PC-3 (cell line): ENCODE data around the gene TTBK2. TPM values are rescaled to one million over a fixed set of nuclear protein-coding genes. Genes with fewer than 3 reads are reported as not detected.

ENCODE experiments used
- ATAC-seq: fragments of 200-7000 bp; cut with Tn5 transposase; 2 replicates; pipeline ENCODE4 v1.9.1; 2020; ENCODE audit warnings: mild to moderate bottlenecking, moderate library complexity
- BruUV-seq: library from RNA; stranded (reverse); fragments of 400-500 nt; replicated peaks from 2 replicates; lab custom pipeline; 2021; lab: Mats Ljungman, UMichigan
- CTCF ChIA-PET: fragments of 300-600 bp; sonication (Branson Sonifier 250); formaldehyde crosslinking; loops from one replicate; lab custom pipeline; 2022; ENCODE audit warnings: antibody characterized with exemption; lab: Charles Lee
- POLR2A ChIA-PET: fragments of 300-600 bp; sonication (Branson Sonifier 250); formaldehyde crosslinking; loops from one replicate; lab custom pipeline; 2022; ENCODE audit warnings: antibody characterized with exemption; ENCODE audit not compliant: unreplicated experiment; lab: Charles Lee
- DNase-seq: peaks from one replicate; pipeline ENCODE4 v3.0.0-alpha.2; 2015
- H2AFZ ChIP-seq: fragments of 300-600 bp; sonication (generic); 2 replicates; pipeline ENCODE4 v1.6.0; 2016; ENCODE audit warnings: antibody characterized with exemption, low read length
- H3F3A ChIP-seq: fragments of 300-600 bp; sonication (generic); one replicate; pipeline ENCODE4 v1.6.0; 2017; ENCODE audit warnings: antibody characterized with exemption, low read length, control low read depth, mild to moderate bottlenecking; ENCODE audit not compliant: unreplicated experiment
- H3K27ac ChIP-seq: fragments of 300-600 bp; sonication (generic); 2 replicates; pipeline ENCODE4 v1.5.1; 2016; ENCODE audit warnings: mild to moderate bottlenecking, low read length
- H3K27me3 ChIP-seq: fragments of 300-600 bp; sonication (generic); 2 replicates; pipeline ENCODE4 v1.6.1; 2016; ENCODE audit warnings: low read length, mixed read lengths
- H3K36me3 ChIP-seq: fragments of 300-600 bp; sonication (generic); 2 replicates; pipeline ENCODE4 v1.6.1; 2016; ENCODE audit warnings: low read depth, mixed run types, low read length, mixed read lengths
- H3K4me1 ChIP-seq: fragments of 300-600 bp; sonication (generic); 2 replicates; pipeline ENCODE4 v1.5.1; 2016; ENCODE audit warnings: low read length; ENCODE audit not compliant: insufficient read depth
- H3K4me2 ChIP-seq: fragments of 300-600 bp; sonication (generic); 2 replicates; pipeline ENCODE4 v1.6.0; 2016; ENCODE audit warnings: low read length
- H3K4me3 ChIP-seq: fragments of 300-600 bp; sonication (generic); 2 replicates; pipeline ENCODE4 v1.5.1; 2016; ENCODE audit warnings: mild to moderate bottlenecking, low read length, mixed read lengths
- H3K79me2 ChIP-seq: fragments of 300-600 bp; sonication (generic); 2 replicates; pipeline ENCODE4 v1.6.1; 2017; ENCODE audit warnings: low read length, mixed read lengths
- H3K9ac ChIP-seq: fragments of 300-600 bp; sonication (generic); 2 replicates; pipeline ENCODE4 v1.6.0; 2016; ENCODE audit warnings: mild to moderate bottlenecking, low read length
- H3K9me2 ChIP-seq: fragments of 300-600 bp; sonication (generic); replicated peaks from 2 replicates; pipeline ENCODE4 v1.6.1; 2016; ENCODE audit warnings: mixed run types, low read length, mixed read lengths
- H3K9me3 ChIP-seq: fragments of 300-600 bp; sonication (generic); 2 replicates; pipeline ENCODE4 v1.6.1; 2016; ENCODE audit warnings: low read length, mixed read lengths
- H4K20me1 ChIP-seq: fragments of 300-600 bp; sonication (generic); 2 replicates; pipeline ENCODE4 v1.6.1; 2016; ENCODE audit warnings: low read length, mixed read lengths
- CTCF ChIP-seq: fragments of 300-600 bp; sonication (generic); conservative IDR thresholded peaks from 2 replicates; pipeline ENCODE4 v1.5.1; 2017; ENCODE audit warnings: antibody characterized with exemption, low read depth, mild to moderate bottlenecking, low read length
- EZH2 ChIP-seq: fragments of 300-600 bp; sonication (generic); IDR thresholded peaks from one replicate; pipeline ENCODE4 v1.6.1; 2017; ENCODE audit warnings: antibody characterized with exemption, mild to moderate bottlenecking, low read length; ENCODE audit not compliant: unreplicated experiment
- EZH2phosphoT487 ChIP-seq: fragments of 300-600 bp; sonication (generic); IDR thresholded peaks from 2 replicates; pipeline ENCODE4 v1.6.1; 2018; ENCODE audit warnings: mild to moderate bottlenecking, antibody characterized with exemption, low read length, borderline replicate concordance
- intact Hi-C: fragments of 100-400 bp; cut with micrococcal nuclease; formaldehyde crosslinking; loops from 2 replicates; pipeline ENCODE4 v1.9.0; 2023
- total RNA-seq: library from RNA; depleted of rRNA; stranded (reverse); fragments of >200 nt; gene quantifications from 2 replicates; pipeline ENCODE4 v1.2.3, GENCODE V29; 2014

The TTBK2 gene
- total RNA-seq, 1 experiment from 2014 or later = 3.5 TPM

GRCh38 chr15:42704492-42704926, 216.1 kb downstream of the TTBK2 start:
- no TSS peak for BruUV-seq
- peaks cover 7% of the 10 kb centered on the region; the same call in 1 of the 2 replicates for H3K36me3 ChIP-seq
- no peaks in the 10 kb centered on the region for H3K27me3 ChIP-seq
- CTCF ChIA-PET = no interaction called here
- H3K79me2 ChIP-seq = no peaks in the 10 kb centered on the region
- H3K9me2 ChIP-seq = no peaks in the 10 kb centered on the region
- no peaks in the 10 kb centered on the region for H3F3A ChIP-seq
- peaks cover 22% of the 10 kb centered on the region for H3K4me1 ChIP-seq
- POLR2A ChIA-PET = no interaction called here
- H4K20me1 ChIP-seq = no peaks in the 10 kb centered on the region
- no peak overlapping the region for H3K4me3 ChIP-seq
- 0 out of 2 replicates have a peak overlapping the region, but pooled peaks have one; percentile 27 for H2AFZ ChIP-seq
- peak; percentile 97 for TF ChIP-seq CTCF
- TF ChIP-seq EZH2 = no peak
- no peak overlapping the region for H3K4me2 ChIP-seq
- ATAC-seq (peak; percentile 94), DNase-seq (peak; percentile 90)
- no peak overlapping the region for H3K27ac ChIP-seq
- intact Hi-C loops = loop anchor here (1.0 to 10.0 kb wide), 3 partner anchors 19 to 480 kb away; partner anchors contain the start of gene CCNDBP1
- H3K9ac ChIP-seq = no peak overlapping the region
- H3K9me3 ChIP-seq = no peaks in the 10 kb centered on the region

- BruUV-seq = no TSS peak
- no peaks in the 10 kb centered on the region for H4K20me1 ChIP-seq
- H3K4me3 ChIP-seq = no peak overlapping the region
- H3K27me3 ChIP-seq = no peaks in the 10 kb centered on the region
- TF ChIP-seq EZH2phosphoT487 (no peak), CTCF (no peak), EZH2 (no peak)
- ChIA-PET POLR2A (no interaction called here), CTCF (no interaction called here)
- H3F3A ChIP-seq = no peaks in the 10 kb centered on the region
- no peaks in the 10 kb centered on the region for H3K4me1 ChIP-seq
- no peak overlapping the region for H3K9ac ChIP-seq
- H2AFZ ChIP-seq = no peak overlapping the region
- no peak overlapping the region for H3K27ac ChIP-seq
- no peaks in the 10 kb centered on the region for H3K9me3 ChIP-seq
- intact Hi-C loops = no loop called here
- H3K36me3 ChIP-seq = peaks cover 7% of the 10 kb centered on the region; the same call in 1 of the 2 replicates
- no peak overlapping the region for H3K4me2 ChIP-seq
- H3K79me2 ChIP-seq = no peaks in the 10 kb centered on the region
- no peak for ATAC-seq
- H3K9me2 ChIP-seq = no peaks in the 10 kb centered on the region
- no peak for DNase-seq
Measured at GRCh38 chr15:42696626-42697025, 224.0 kb downstream of the TTBK2 start.

GRCh38 chr15:42695527-42696071, 225.0 kb downstream of the TTBK2 start:
- Histone ChIP-seq H3F3A (no peaks in the 10 kb centered on the region), H4K20me1 (no peaks in the 10 kb centered on the region), H3K4me2 (no peak overlapping the region), H3K27me3 (no peaks in the 10 kb centered on the region), H3K4me3 (no peak overlapping the region), H3K27ac (no peak overlapping the region), H3K9ac (no peak overlapping the region), H3K4me1 (no peaks in the 10 kb centered on the region), H3K9me2 (no peaks in the 10 kb centered on the region), H2AFZ (no peak overlapping the region), H3K36me3 (0 out of 2 replicates have a peak, but pooled peaks cover 4% of the 10 kb centered on the region), H3K9me3 (no peaks in the 10 kb centered on the region), H3K79me2 (no peaks in the 10 kb centered on the region)
- CTCF ChIA-PET = no interaction called here
- POLR2A ChIA-PET = no interaction called here
- ATAC-seq = no peak
- intact Hi-C loops = no loop called here
- TF ChIP-seq CTCF (no peak), EZH2phosphoT487 (no peak), EZH2 (no peak)
- no peak for DNase-seq
- no TSS peak for BruUV-seq
